Skeletal muscle tissue (tissue), 4 donors: ENCODE measurements around the gene BANK1. TPM values are rescaled to one million over a fixed set of nuclear protein-coding genes. Genes with fewer than 3 reads are reported as not detected.

Source experiments
- H3K27ac ChIP-seq: one replicate; pipeline ENCODE4 v1.7.0; 2013; ENCODE audit warnings: mild to moderate bottlenecking, low read depth, low read length, inconsistent platforms
- H3K27me3 ChIP-seq, 3 donors: one replicate each; pipeline ENCODE4 v1.7.0; 2013; ENCODE audit warnings: low read length in 3 of 3; ENCODE audit not compliant: control insufficient read depth in 3 of 3, insufficient read depth in 3 of 3
- H3K36me3 ChIP-seq, 3 donors: one replicate each; pipeline ENCODE4 v1.7.0; 2013; ENCODE audit warnings: low read length in 3 of 3; ENCODE audit not compliant: control insufficient read depth in 3 of 3, insufficient read depth in 3 of 3
- H3K4me1 ChIP-seq, 3 donors: one replicate each; pipeline ENCODE4 v1.7.0; 2013; ENCODE audit warnings: low read length in 3 of 3, mild to moderate bottlenecking in 3 of 3; ENCODE audit not compliant: control insufficient read depth in 3 of 3, insufficient read depth in 3 of 3
- H3K4me3 ChIP-seq, 3 donors: one replicate each; pipeline ENCODE4 v1.7.0; 2013; ENCODE audit warnings: low read length in 3 of 3
- H3K9ac ChIP-seq, 3 donors: one replicate each; pipeline ENCODE4 v1.7.0; 2013; ENCODE audit warnings: low read length in 3 of 3, mild to moderate bottlenecking in 3 of 3, moderate library complexity in 2 of 3, low read depth in 1 of 3
- H3K9me3 ChIP-seq, 3 donors: one replicate each; pipeline ENCODE4 v1.7.0; 2013; ENCODE audit warnings: low read length in 3 of 3; ENCODE audit not compliant: control insufficient read depth in 3 of 3
- total RNA-seq: library from RNA; depleted of rRNA; stranded (reverse); fragments of >200 nt; gene quantifications from one replicate; pipeline ENCODE4 v1.2.3, GENCODE V29; 2014
- donor health status: Osteomylitis.

BANK1 gene
- total RNA-seq, 1 donor from 2014 or later, result 0.52 TPM

GRCh38 chr4:101989551-101989950, 199.0 kb downstream of the BANK1 start:
- Histone ChIP-seq H3K9ac (no peak overlapping the region), H3K9me3 (no peaks in the 10 kb centered on the region), H3K36me3 (no peaks in the 10 kb centered on the region), H3K4me1 (no peaks in the 10 kb centered on the region), H3K4me3 (no peak overlapping the region), H3K27ac (no peak overlapping the region), H3K27me3 (no peaks in the 10 kb centered on the region)

- H3K4me1 ChIP-seq, result no peaks in the 10 kb centered on the region
- H3K27me3 ChIP-seq, result no peaks in the 10 kb centered on the region
- H3K9me3 ChIP-seq, result no peaks in the 10 kb centered on the region
- no peaks in the 10 kb centered on the region for H3K36me3 ChIP-seq
- H3K27ac ChIP-seq, result no peak overlapping the region
- H3K9ac ChIP-seq, result no peak overlapping the region
- H3K4me3 ChIP-seq, result no peak overlapping the region
These were observed 201.9 kb downstream of the BANK1 start for GRCh38 chr4:101992446-101992845.

DNA sequence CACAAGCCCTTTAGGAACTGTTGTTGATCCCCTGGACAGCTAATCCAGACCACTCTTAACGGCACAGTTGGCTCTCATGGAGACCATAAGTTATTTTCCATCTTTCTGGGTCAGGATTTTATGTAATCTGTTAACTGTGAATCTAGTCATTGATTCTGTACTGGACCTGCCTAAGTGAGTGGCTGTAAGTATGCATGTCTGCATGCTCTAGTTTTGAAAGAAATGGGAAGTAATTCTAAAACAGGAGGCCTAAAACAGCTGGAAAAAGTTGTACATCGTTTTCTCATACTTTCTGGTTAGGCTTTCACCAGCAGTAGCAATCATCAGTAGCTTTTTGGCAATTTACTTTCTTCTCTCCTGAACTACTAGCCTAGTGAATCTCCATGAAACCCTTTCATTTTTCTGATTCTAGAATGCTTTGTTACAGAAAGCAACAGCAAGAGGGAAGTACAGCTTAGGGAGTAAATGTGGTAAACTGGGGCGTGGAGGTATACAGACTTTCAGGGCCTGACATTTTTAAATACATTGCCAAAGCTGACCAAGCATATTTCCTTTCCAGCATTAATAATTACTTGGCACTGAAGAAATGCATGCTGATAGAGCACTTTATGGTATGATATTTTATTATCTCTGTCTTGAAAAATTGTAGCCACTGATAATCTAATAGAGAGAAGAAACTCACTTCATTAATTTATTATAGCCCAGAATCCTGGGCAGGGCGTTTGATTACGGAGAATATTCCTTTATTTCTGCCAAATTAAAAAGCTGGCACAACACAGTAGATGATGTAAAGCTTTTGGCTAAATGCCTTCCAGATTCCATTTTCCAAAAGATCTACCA, 202.7 kb downstream of the BANK1 start:
- Histone ChIP-seq H3K4me3 (no peak overlapping the region), H3K27ac (no peak overlapping the region)

DNA sequence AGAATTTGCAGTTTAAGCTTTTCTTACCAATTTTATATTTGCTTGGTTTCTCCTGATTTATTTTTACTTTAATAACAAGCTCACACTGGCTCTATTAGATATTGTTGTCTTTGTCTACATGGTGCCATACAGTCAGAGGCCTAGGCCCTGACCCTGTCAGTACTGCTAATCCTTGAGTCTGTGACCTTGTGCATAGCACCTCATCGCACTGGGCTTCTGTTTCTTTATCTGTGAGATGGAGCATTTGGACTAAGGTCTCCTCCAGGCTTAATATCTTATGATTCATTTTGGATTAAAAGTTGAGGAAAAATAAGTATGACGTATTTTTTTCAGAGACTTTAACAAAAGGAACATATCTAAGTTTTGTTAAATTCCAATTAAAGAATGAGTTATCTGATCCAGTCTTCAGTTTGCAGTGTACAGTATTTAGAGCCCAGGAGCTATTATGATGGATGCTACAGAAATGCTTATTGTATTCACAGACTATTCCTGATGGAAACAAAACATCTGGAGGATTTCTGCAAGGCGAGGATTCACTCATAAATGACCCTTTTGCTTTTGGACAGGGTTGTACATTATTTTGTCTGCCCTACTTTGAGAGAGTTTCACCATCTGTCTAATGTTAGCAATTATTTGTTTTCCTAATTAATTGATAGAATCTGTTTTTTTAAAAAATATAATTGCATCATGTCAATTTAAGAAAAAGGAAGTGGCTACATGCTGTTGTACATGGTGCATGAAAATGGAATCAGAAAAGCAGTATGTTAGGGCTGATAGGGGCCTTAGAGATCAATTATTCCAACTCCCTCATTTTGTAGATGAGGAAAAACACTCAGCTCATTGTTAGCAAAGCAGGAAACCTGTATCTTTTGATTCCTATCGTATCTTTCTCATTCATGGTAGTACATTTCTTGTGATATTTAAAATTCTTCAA, 203.6 kb downstream of the BANK1 start:
- H3K36me3 ChIP-seq, result no peaks in the 10 kb centered on the region
- no peaks in the 10 kb centered on the region for H3K4me1 ChIP-seq
- no peaks in the 10 kb centered on the region for H3K27me3 ChIP-seq
- no peak overlapping the region for H3K4me3 ChIP-seq
- H3K27ac ChIP-seq, result no peak overlapping the region
- H3K9ac ChIP-seq, result no peak overlapping the region
- no peaks in the 10 kb centered on the region for H3K9me3 ChIP-seq

More for the DNA sequence above, 202.7 kb downstream of the BANK1 start:
- H3K9me3 ChIP-seq, result no peaks in the 10 kb centered on the region
- no peaks in the 10 kb centered on the region for H3K4me1 ChIP-seq
- H3K36me3 ChIP-seq, result no peaks in the 10 kb centered on the region
- no peaks in the 10 kb centered on the region for H3K27me3 ChIP-seq
- no peak overlapping the region for H3K9ac ChIP-seq

DNA sequence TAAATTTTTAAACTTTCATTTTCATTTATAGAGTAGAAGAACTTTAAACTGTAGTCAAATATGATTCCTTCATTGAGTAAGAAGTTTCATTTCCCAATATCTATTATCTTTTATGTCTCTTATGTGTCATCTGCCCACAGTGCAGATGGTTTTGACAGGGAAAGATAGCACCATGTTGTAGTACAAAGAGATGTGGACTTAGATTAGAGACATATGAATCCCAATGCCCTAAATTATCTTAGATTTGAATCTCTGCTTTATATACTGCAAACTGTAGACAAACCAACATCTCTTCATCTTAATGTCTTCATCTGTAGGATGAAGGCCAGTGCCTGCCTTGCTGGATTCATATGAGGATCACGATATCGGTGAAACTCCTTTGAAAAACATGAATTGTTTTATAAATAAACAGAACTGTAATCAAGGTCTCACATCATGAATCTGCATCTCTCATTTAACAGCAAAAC, 217.5 kb downstream of the BANK1 start:
- H3K27me3 ChIP-seq, result no peaks in the 10 kb centered on the region
- no peaks in the 10 kb centered on the region for H3K4me1 ChIP-seq
- no peak overlapping the region for H3K9ac ChIP-seq
- H3K4me3 ChIP-seq, result no peak overlapping the region
- H3K9me3 ChIP-seq, result no peaks in the 10 kb centered on the region
- no peak overlapping the region for H3K27ac ChIP-seq
- H3K36me3 ChIP-seq, result no peaks in the 10 kb centered on the region

- no peaks in the 10 kb centered on the region for H3K9me3 ChIP-seq
- H3K27me3 ChIP-seq, result no peaks in the 10 kb centered on the region
- H3K4me1 ChIP-seq, result no peaks in the 10 kb centered on the region
- no peaks in the 10 kb centered on the region for H3K36me3 ChIP-seq
- H3K27ac ChIP-seq, result no peak overlapping the region
- H3K9ac ChIP-seq, result no peak overlapping the region
- no peak overlapping the region for H3K4me3 ChIP-seq
These were observed 218.2 kb downstream of the BANK1 start for GRCh38 chr4:102008711-102009110.

GRCh38 chr4:102022343-102022742, 231.8 kb downstream of the BANK1 start:
- no peak overlapping the region for H3K9ac ChIP-seq
- H3K9me3 ChIP-seq, result no peaks in the 10 kb centered on the region
- no peak overlapping the region for H3K4me3 ChIP-seq
- no peaks in the 10 kb centered on the region for H3K27me3 ChIP-seq
- H3K4me1 ChIP-seq, result no peaks in the 10 kb centered on the region
- no peak overlapping the region for H3K27ac ChIP-seq
- H3K36me3 ChIP-seq, result no peaks in the 10 kb centered on the region

- H3K27ac ChIP-seq, result no peak overlapping the region
- no peaks in the 10 kb centered on the region for H3K27me3 ChIP-seq
- H3K4me1 ChIP-seq, result no peaks in the 10 kb centered on the region
- H3K9me3 ChIP-seq, result no peaks in the 10 kb centered on the region
- no peaks in the 10 kb centered on the region for H3K36me3 ChIP-seq
- H3K9ac ChIP-seq, result no peak overlapping the region
- no peak overlapping the region for H3K4me3 ChIP-seq
These were observed 237.4 kb downstream of the BANK1 start for GRCh38 chr4:102027961-102028360.

GRCh38 chr4:102031406-102031805, 240.9 kb downstream of the BANK1 start:
- H3K9me3 ChIP-seq, result no peaks in the 10 kb centered on the region
- no peaks in the 10 kb centered on the region for H3K36me3 ChIP-seq
- H3K27me3 ChIP-seq, result no peaks in the 10 kb centered on the region
- no peak overlapping the region for H3K27ac ChIP-seq
- H3K4me3 ChIP-seq, result no peak overlapping the region
- H3K9ac ChIP-seq, result no peak overlapping the region
- H3K4me1 ChIP-seq, result no peaks in the 10 kb centered on the region

DNA sequence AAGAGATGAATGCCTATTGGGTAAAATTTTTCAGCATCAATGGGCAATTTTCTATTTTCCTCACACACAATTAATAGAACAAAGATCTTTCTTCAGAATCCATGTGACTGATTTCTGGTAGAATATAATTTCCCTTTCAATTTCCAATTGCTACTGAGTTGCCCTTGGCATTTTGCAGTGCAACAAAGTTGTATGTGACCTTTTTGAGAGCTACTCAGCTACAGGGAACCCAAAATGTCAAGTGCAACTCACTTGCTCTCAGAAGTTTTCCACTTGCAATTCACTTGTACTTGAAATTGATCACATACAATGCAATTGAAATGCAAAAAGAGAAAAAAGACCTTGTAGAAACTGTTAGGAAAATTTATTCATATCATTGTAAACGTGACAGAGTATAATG, 245.5 kb downstream of the BANK1 start:
- no peak overlapping the region for H3K27ac ChIP-seq

More for the DNA sequence above, 245.5 kb downstream of the BANK1 start:
- H3K27me3 ChIP-seq, result no peaks in the 10 kb centered on the region
- no peaks in the 10 kb centered on the region for H3K4me1 ChIP-seq
- H3K36me3 ChIP-seq, result no peaks in the 10 kb centered on the region
- no peak overlapping the region for H3K9ac ChIP-seq
- H3K4me3 ChIP-seq, result no peak overlapping the region
- H3K9me3 ChIP-seq, result no peaks in the 10 kb centered on the region
